Stimulated activated CD4-positive, alpha-beta T cell treated with anti-CD3 and anti-CD28 coated beads, Interleukin-4, amount 100 ng/mL, for 4 hours (primary cell): Measurements from ENCODE around the gene STARD10.
"Not testable (repeated sequence)": the region's sequence is repeated elsewhere in the genome, so short reads cannot be mapped to it uniquely, and the experiment has no call there.

Source experiments
- DNase-seq, 2 experiments: peaks; one replicate each; pipeline ENCODE4 v3.0.0-alpha.2; 2020

STARD10 gene

DNA sequence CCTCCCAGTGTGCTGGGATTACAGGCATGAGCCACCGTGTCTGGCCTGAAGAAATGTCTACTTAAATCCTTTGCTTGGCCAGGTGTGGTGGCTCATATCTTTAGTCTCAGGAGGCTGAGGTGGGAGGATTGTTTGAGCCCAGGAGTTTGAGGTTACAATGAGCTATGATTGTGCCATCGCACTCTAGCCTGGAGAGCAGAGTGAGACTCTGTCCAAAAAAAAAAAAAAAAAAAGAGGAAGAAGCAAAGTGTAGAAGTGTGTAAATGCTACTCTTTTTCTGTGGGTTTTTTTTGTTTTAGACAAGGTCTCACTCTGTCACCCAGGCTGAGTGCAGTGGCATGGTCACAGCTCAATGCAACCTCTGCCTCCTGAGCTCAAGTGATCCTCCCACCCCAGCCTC lies 13.9 kb upstream of the STARD10 start:
- DNase-seq: no peak

DNA sequence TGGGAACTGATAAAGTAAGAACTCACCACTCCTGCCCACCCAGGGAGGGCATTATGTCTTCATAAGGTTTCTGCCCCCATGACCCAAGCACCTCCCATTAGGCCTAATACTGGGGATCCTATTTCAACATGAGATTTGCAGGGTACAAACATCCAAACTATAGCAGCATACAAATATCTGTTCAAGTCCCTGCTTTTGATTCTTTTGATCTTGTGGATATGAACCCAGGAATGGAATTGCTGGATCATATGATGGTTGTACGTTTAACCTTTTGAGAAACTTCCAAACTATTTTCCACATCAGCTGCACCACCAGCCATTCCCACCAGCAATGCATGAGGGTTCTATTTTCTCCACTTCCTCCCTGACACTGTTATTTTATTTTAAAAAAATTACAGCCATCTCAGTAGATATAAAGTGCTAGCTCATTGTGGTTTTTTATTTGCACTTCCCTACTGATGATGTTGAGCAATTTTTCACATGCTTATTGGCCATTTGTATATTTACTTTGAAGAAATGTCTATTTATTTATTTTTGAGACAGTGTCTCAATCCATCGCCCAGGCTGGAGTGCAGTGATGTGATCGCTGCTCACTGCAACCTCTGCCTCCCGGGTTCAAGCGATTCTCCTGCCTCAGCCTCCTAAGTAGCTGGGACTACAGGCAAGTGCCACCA lies 13.3 kb upstream of the STARD10 start:
- DNase-seq: no peak

DNA sequence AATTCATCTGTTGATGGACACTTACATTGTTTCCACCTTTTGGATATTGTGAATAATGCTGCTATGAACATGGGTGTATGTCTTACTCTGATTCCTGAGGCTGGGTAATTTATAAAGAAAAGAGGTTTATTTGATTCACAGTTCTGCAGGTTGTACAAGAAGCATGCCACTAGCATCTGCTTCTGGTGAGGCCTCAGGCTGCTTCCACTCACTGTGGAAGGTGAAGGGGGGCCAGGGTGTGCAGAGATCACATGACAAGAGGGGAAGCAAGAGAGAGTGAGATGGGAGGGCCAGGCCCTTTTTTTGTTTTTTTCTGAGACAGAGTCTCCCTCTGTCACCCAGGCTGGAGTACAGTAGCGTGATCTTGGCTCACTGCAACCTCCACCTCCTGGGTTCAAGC lies 12.5 kb upstream of the STARD10 start:
- DNase-seq: not testable (repeated sequence)

DNA sequence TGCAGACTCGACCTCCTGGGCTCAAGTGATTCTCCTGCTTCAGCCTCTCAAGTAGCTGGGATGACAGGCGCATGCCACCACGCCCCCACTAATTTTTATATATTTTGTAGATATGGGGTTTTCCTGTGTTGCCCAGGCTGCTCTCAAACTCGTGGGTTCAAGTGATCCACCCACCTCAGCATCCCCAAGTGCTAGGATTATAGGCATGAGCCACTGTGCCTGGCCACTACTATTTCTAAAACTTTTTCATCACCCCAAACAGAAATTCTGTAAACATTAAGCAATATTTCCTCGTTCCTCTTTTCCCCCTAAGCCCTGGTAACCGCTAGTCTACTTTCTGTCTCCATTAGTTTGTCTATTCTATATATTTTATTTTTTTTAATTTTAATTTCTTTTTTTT lies 11.4 kb upstream of the STARD10 start:
- no peak for DNase-seq

DNA sequence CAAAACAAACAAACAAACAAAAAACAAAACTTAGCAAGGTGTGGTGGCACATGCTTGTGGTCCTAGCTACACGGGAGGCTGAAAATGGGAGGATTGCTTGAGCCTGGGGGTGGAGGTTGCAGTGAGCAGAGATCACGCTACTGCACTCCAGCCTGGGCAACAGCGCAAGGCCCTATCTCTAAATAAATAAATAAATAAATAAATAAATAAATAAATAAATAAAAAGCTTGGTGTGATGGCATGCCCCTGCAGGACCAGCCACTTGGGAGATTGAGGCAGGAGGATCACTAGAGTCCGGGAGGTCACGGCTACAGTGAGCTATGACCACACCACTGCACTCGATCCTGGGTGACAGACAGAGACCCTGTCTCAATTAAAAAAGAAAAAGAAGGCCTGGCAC lies 9.0 kb upstream of the STARD10 start:
- DNase-seq: no peak

DNA sequence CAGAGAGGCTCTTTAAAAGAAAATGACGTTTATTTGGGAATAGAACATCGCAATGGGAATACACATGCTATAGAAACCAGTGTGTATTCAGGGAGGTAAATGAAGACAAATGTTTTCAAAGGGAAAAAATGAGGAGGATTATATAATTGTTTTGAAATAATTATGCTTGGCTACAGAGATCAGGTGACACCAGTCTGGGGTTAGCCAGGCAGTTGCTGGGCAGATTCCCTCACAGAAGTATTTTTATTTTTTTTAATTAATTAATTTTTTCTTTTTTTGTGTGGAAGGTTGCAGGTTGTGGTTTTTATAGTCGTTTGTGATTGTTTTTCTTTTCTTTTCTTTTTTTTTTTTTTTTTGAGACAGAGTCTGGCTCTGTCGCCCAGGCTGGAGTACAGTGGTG lies 5.6 kb upstream of the STARD10 start:
- no peak for DNase-seq

DNA sequence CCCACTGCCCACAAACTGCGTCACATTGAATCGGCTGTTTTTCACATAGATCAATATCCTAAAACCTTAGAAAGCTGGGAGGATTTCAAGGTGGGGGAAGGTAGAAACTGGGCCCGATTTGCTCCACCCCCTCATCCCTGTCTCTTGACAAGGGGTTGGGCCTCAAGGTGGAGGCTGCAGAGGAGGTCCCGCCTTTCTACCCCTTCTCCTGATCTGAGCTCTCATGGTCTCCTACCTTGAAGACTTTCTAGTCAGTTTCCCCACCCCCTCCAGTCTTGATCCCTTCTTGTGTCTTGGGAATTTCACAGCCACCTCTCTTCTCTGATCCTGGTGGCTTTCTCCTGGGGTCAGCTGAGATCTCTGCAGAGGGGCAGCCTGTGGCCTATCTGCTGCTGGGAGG lies 4.5 kb upstream of the STARD10 start:
- DNase-seq: no peak

DNA sequence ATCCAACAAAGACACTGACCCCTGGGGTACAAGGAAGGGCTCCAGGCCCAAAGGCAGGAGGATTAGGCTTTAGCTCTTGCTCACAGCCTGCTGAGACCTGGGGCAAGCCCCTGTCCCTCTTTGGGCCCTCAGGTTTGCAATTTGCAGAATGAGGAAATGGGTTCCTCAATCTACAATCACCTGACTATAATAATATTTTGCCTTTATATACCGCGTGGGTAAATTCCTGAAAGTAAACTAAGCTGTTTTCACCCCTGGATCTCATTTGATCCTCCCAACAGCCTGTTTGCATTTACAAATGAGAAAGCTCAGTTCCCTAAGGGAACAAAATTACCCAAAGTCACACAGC lies 797 bp downstream of the STARD10 start:
- DNase-seq: no peak

DNA sequence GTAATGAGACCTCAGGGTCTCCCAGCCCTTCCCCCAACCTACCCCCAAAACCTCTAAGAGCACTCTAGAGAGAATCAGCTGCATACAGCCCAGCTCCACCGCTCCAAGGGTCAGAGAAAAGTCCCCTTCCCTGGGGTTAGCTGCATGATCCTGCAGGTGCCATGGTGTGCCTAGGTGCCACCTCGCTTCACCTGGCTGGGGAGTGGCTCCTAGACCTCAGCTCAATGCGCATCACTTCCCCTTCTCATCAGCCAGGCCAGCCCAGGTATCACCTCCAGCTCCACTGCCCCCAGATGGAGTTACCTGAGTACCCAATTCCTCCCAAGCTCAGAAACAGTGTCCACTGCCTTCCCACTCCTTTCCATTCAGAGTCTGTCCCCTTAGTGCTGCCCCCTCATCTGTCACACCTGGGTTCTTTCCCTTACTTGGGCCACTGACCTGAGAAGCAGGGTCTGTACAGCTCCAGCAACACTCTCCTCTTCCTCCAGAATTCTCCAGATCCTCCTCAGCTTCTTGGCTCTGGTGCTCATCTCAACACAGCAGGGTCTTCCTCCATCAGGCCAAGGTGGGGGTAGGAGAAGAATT lies 1.3 kb downstream of the STARD10 start:
- no peak for DNase-seq

DNA sequence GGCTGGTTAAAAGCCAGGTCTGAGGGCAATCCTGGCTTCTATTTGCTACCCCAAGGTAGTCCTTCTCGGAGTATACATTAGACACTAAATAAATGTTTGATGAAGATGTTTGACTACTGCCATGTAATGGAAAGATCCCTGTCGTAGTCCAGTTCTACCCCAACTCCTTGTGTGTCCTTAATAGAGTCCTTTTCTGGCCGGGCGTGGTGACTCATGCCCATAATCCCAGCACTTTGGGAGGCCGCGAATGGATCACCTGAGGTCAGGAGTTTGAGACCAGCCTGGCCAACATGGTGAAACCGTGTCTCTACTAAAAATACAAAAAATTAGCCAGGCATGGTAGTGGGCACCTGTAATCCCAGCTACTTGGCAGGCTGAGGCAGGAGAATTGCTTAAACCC lies 2.6 kb downstream of the STARD10 start:
- not testable (repeated sequence) for DNase-seq

DNA sequence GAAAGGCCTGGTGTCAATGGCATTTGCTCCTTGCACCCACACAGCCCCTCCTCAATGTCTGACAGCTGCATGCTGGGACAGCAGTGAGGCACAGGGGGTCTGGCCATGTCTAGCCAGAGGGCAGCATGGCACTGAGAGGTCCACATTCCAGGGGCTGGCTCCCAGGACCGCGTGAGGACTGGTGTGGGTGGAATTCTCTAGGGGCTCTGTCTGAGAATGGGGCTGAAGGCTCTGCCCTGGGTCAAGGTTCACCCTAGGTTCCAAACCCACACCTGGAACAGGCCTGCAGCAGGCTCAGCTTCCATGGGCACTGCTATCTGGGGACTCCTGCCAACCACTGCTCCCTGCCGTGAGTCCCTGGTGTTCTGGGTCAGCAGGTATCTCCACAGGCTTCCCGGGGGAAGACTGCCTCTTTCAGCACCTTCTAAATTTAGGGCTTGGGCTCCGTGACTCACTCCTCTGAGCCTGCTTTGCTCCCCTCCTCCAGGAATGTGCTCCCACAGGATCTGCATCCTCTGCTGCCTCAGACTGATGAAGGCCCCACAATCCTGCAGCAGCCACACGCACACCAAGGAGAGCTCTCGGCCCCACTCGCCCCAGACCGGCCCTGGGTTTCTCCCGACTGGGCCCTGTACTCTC lies 4.2 kb downstream of the STARD10 start:
- no peak for DNase-seq

DNA sequence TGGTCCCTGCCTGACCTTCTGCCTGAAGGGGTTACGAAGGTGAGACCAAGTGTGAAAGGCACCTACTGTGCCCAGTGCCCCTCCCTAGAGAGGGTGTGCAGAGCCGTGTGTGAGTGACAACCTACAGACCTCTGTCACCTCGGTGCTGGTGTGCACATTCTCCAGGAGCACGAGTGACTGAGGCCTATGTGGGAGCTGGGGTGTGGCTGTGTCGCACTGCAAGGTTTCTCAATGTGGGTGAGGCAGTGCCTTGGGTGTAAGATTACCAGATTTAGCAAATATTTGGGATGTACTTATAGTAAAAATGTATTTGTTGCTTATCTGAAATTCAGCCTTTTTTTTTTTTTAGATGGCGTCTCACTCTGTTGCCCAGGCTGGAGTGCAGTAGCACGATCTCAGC lies 5.6 kb downstream of the STARD10 start:
- no peak for DNase-seq

DNA sequence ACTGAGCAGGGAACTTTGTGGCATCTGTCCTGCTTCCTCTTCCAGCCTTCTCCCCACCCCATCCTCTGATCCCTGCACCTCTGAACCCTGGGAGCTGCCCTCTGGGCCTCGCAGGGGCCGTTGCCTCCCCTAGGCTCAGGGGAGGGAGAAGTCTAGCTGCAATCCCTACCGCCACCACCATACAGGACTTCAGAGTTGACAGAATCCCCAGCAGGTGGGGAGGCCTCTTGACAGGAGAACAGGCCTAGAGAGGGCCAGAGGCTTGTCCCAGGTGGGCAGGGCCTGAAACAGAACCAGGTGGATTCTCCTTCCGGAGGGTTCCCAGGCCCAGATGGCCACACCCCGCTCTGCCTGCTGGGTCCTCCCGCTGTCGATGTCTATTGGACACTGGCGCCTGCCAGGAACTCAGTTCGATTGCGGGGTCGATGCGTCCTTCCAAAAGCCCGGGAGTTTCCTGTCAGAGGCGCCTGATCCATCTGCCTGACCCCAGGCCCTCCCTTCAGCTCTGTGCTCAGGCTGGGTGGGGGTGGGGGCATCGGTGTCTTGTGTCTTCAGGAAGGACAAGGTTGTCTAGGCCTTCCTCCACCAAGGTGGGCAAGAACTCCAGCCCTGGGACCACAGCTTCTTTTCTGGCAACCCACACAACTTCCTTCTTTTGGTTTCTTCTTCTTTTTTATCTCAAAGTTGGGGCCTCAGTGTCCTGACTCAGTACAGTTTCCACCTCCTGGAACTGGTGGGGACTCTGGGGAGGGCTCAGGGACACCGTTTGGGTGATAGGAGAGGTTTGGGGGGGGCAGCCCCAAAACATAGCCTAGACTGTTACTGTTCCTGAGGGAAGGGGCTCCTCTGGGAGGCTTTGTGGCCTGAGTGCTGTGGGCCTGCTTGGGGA lies 6.4 kb downstream of the STARD10 start:
- DNase-seq: no peak

DNA sequence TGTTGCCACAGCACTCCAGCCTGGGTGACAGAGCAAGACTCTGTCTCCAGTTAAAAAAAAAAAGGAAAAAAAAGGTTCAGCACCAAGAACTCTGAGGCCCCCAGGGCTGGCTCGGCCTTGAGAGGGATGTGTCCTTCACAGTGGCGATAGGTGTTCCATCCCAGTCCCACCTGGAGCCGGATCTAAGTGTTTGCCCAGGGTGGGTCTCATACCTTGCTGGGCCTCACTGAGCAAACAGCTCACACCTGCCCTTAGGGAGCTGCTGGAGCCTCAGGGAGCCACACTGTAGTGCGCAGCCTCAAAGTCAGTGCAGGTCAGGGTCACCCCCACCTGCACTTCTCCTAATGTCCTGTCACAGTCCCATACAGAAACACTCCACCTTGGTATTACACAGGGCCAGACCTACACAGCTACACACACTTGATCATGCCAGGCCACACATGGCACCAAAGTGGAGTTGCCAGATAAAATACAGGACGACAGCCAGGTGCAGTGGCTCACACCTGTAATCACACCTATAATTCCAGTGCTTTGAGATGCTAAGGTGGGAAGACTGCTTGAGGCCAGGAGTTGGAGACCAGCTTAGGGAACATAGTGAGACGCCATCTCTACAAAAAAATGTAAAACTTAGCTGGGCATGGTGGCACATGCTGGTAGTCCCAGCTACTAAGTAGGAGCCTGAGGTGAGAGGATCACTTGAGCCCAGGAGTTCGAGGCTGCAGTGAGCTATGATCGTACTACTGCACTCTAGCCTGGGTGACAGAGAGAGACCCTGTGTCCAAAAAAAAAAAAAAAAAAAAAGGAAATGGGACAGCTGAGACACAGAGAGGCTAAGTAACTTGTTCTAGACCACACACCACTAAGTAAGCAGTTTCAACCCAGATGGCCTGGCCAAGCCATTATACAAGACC lies 7.3 kb downstream of the STARD10 start:
- DNase-seq: no peak

DNA sequence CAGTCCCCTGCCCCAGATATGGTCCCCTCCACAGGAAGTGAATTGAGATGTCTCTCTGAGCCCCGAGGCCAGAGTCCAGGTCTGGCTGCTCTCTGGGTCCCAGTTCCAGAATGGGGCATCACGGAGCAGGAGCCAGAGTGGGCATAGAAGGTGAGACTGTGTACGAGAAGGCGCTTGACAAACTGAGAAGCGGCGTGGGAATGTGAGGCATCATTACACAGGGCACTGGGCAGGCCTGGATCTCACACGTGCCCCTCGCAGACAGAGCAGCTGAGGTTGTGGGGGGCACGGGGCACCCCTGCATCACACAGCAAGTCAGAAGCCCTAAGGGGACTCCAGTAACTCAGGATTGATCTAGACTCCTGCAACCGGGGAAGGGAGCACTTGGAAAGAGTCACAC lies 9.2 kb downstream of the STARD10 start:
- no peak for DNase-seq

DNA sequence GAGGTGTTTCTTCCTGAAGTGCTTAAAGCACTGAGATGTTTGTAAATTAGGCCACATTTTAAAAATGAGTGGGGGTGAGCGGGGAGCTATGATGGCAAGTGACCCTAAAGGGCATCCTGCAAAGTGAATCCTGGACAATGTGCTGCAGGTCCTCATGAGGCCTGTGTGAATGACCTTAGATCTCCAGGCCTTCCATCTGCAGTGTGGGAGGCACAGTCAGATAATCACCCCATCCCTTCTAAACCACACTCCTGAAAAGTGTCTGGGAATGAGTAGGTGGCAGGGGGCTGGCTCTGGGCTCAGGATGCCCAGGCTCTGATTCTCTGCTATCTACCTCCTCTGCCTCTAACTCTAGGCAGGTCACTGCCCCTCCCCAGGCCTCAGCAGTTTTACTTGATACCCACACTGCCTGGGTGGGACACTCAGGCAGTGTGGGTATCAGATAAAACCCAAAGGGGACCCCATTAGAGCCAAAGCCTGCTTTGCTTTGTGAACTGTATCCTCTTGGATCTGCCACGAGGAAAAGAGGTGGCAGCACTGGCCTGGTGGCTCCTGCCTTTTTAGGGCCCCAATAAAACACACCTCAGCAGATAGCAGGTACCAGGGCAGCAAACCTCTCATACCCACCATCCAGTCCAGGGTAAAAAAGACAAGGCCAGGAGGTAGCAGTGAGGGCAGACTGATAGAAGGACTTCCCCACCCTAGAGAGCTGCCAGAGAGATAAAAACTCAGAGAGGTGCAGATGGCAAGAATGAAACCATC lies 10.5 kb downstream of the STARD10 start:
- no peak for DNase-seq

DNA sequence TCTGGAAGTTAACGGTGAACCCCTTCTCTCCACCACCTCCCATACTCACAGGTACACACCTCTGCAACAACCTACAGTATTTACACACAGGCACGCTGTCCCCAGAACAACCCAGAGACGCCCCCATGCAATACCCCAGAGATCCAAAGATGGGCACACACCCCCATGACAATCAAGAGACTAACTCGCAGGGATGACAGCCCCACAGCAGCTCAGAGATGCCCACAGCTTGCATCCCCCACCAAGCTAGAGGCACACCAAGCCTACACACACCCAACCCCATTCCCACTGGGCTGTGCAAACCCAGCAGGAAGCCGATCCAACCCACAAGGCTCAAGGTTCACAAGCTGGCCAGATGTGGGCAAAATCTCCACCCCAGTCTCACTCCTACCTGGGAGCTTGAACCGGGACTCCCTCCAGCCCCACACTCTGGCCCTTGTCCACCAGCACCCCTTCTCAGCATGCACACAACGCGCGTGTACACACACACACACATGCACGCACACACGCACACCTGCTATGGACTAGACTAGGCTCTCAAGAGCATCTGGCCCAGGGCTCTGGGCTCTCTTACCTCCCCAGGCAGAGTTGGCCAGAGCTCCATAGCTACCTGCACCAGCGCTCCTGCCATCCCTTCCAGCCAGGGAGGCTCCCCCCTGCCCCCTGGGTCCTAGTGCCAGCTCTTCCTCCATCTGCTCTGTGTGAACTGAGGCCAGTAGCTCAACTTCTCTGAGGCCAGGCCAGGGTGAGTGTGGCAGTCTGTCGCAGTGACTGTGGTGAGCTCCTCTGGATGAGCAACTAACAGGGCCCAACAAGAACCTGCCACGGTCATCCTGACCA lies 11.5 kb downstream of the STARD10 start:
- no peak for DNase-seq

DNA sequence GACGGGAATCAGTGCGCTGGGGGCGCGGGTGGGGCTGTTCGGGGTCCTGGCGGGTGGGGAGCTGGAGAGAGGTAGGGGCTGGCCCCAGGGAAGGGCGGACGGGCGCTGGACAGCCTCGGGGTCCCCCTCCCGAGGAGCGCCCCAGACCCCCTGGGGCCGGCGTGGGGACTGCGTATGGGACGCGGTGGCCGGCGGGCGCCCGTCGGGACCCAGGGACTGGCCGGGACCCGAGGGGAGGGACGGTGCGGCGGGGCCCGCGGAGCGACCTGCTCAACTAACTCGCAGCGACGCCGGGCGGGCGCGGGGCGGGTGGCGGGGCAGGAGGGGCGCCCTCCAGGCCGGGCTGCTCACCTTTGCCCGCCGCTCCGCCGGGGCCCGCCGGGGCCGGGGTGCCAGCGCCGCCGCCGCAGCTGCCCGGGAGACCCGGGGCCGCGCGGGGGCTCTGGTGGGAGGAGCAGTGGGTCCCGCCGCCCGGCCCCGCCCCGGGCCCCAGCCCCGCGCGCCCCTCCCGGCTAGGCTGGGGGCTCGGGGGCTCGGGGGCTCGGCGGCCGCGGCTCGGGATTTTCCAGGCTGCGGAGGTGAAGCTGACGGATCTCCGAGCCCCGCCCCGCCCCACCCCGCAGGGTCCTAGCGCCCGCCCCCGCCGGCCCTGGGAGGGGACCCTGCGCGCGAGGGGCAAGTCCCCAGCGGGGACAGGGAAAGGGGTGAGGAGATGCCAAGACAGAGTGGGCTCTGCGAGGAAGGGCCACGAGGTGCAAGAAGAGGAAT lies 12.3 kb downstream of the STARD10 start:
- DNase-seq: peak; percentile 51 to 64

DNA sequence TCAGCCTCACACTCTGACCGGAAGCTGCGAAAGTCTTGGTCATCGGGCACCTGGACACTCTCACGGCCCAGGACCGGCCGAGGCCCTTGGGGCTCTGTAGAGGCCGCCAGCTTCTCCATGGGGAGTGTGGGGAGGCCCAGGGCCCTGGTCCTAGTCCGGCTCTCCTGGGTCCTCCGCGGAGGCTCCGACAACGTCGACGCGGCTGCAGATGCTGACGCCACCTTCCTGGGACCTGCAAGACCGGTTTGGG lies 12.9 kb downstream of the STARD10 start:
- no peak for DNase-seq

DNA sequence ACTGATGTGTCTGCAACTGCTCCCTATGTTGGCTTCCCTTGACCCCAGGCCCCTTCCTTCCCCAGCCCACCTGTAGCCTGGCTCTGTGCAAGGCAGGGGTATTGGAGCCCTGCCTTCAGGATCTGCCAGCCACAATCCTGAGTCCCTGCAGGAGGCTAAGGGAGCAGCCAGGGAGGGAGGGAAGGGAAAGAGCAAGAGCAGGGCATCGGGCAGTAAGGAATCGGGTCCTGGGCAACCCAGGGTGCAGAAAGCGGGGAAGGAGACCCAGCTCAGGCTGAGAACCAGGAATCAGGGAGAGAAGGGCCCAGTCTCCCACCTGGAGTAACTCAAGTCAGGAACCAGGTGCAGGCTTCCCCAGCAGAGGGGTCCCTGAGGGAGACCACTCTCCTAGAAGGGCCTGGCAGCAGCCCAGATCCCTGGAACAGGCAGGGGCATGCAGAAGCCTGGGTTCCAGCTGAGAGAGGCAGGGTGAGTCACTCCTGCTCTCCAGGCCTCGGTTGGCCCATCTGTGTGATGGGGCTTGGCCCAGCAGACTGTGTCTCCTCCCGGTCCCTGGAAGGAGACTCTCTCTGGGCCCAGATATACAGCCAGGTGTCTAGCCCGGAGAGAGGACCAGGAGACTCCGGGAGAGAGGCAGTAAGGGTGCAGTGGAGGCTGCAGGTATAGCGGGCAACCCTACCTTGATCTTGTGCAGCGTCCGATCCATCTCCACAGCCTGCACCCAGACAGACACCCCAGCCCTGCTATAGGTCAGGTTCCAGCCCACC lies 13.4 kb downstream of the STARD10 start:
- no peak for DNase-seq
